GM12878 (cell line): Measurements from ENCODE around the gene TMEM121B.

Source experiments
- CEBPB ChIP-seq, 2 experiments: fragments of 150-350 bp in 1 of 2; IDR thresholded peaks; 2 replicates each; pipeline ENCODE4 v1.6.1; 2012 to 2014; ENCODE audit warnings: low read depth in 2 of 2, low read length in 2 of 2, borderline replicate concordance in 1 of 2, inconsistent platforms in 1 of 2
- EP300 ChIP-seq, 2 experiments: fragments of 150-350 bp in 1 of 2; IDR thresholded peaks; 2 replicates each; pipeline ENCODE4 v1.6.1; 2011 to 2012; ENCODE audit warnings: low read depth in 2 of 2, low read length in 2 of 2, borderline replicate concordance in 1 of 2, improper control_type of control experiment in 1 of 2, inconsistent platforms in 1 of 2; ENCODE audit not compliant: control insufficient read depth in 1 of 2
- EZH2 ChIP-seq: IDR thresholded peaks from 2 replicates; pipeline ENCODE4 v1.6.1; 2012; ENCODE audit warnings: low read depth, mild to moderate bottlenecking, control low read depth, inconsistent platforms, low read length, borderline replicate concordance; ENCODE audit not compliant: control insufficient read depth
- IRF3 ChIP-seq: fragments of 450-650 bp; IDR thresholded peaks from 2 replicates; pipeline ENCODE4 v1.6.1; 2014; ENCODE audit warnings: mild to moderate bottlenecking
- NBN ChIP-seq: fragments of 450-650 bp; IDR thresholded peaks from 2 replicates; pipeline ENCODE4 v1.6.1; 2016
- NRF1 ChIP-seq: conservative IDR thresholded peaks from 2 replicates; pipeline ENCODE4 v1.6.1; 2011; ENCODE audit warnings: mild to moderate bottlenecking, low read depth, low read length, improper control_type of control experiment
- POLR2AphosphoS5 ChIP-seq: IDR thresholded peaks from 2 replicates; pipeline ENCODE4 v1.6.1; 2011; ENCODE audit warnings: mild to moderate bottlenecking, low read length, inconsistent platforms
- RAD21 ChIP-seq: IDR thresholded peaks from 2 replicates; pipeline ENCODE4 v1.6.1; 2011; ENCODE audit warnings: mild to moderate bottlenecking, low read depth, low read length, moderate library complexity; ENCODE audit not compliant: insufficient read depth
- TARDBP ChIP-seq: IDR thresholded peaks from 2 replicates; pipeline ENCODE4 v1.6.1; 2016; ENCODE audit warnings: borderline replicate concordance
- TF ChIP-seq, protein P1 (sequence below): IDR thresholded peaks from 2 replicates; pipeline ENCODE4 v1.6.1; 2012; ENCODE audit warnings: low read depth, low read length, improper control_type of control experiment
- TF ChIP-seq, protein P2 (sequence below), 3 experiments: IDR thresholded peaks in 2 of 3; conservative IDR thresholded peaks in 1 of 3; 2 replicates each; pipeline ENCODE4 v1.5.1; 2011; ENCODE audit warnings: low read depth in 3 of 3, low read length in 3 of 3, mild to moderate bottlenecking in 3 of 3, control low read depth in 2 of 3, moderate library complexity in 2 of 3, inconsistent platforms in 1 of 3, mixed read lengths in 1 of 3; ENCODE audit not compliant: control insufficient read depth in 2 of 3, insufficient read depth in 1 of 3; ENCODE audit errors: extremely low read depth in 1 of 3

- no peak for TF ChIP-seq EZH2
- no peak for TF ChIP-seq NRF1
- no peak for TF ChIP-seq IRF3
- no peak for TF ChIP-seq CEBPB (IDR thresholded peaks at IDR 0.05; ENCODE audit: borderline replicate concordance in 1 of 2, low read depth in 2 of 2, low read length in 2 of 2)
- no peak for TF ChIP-seq TARDBP
- TF ChIP-seq, protein P1, sequence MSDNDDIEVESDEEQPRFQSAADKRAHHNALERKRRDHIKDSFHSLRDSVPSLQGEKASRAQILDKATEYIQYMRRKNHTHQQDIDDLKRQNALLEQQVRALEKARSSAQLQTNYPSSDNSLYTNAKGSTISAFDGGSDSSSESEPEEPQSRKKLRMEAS: no peak
- no peak for TF ChIP-seq POLR2AphosphoS5
- TF ChIP-seq, protein P2, sequence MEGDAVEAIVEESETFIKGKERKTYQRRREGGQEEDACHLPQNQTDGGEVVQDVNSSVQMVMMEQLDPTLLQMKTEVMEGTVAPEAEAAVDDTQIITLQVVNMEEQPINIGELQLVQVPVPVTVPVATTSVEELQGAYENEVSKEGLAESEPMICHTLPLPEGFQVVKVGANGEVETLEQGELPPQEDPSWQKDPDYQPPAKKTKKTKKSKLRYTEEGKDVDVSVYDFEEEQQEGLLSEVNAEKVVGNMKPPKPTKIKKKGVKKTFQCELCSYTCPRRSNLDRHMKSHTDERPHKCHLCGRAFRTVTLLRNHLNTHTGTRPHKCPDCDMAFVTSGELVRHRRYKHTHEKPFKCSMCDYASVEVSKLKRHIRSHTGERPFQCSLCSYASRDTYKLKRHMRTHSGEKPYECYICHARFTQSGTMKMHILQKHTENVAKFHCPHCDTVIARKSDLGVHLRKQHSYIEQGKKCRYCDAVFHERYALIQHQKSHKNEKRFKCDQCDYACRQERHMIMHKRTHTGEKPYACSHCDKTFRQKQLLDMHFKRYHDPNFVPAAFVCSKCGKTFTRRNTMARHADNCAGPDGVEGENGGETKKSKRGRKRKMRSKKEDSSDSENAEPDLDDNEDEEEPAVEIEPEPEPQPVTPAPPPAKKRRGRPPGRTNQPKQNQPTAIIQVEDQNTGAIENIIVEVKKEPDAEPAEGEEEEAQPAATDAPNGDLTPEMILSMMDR (IDR thresholded peaks at IDR 0.05 in 2 of 3, conservative IDR thresholded peaks at IDR 0.05 in 1 of 3; ENCODE audit: control insufficient read depth in 2 of 3, extremely low read depth in 1 of 3, insufficient read depth in 1 of 3, low read depth in 3 of 3, low read length in 3 of 3): no peak
- no peak for TF ChIP-seq RAD21
- no peak for TF ChIP-seq EP300 (IDR thresholded peaks at IDR 0.05; ENCODE audit: borderline replicate concordance in 1 of 2, control insufficient read depth in 1 of 2, low read depth in 2 of 2, low read length in 2 of 2)
- no peak for TF ChIP-seq NBN
These were observed 24.0 kb upstream of the TMEM121B start for GRCh38 chr22:17145021-17145680.
